Umbilical cord (tissue), 2 donors: Measurements from ENCODE around the gene TLCD2. TPM values are rescaled to one million over a fixed set of nuclear protein-coding genes. Genes with fewer than 3 reads are reported as not detected.
"Not testable (repeated sequence)": the region's sequence is repeated elsewhere in the genome, so short reads cannot be mapped to it uniquely, and the experiment has no call there.

Experiments used
- DNase-seq: peaks from one replicate; pipeline ENCODE4 v3.0.0-alpha.2; 2015; ENCODE audit warnings: low spot score
- total RNA-seq: library from RNA; depleted of rRNA; stranded (reverse); fragments of >200 nt; gene quantifications from one replicate; pipeline ENCODE4 v1.2.3, GENCODE V29; 2014; ENCODE audit warnings: low replicate concordance; ENCODE audit not compliant: insufficient read depth

TLCD2 gene
- total RNA-seq, result 5.8 TPM

- DNase-seq, result peak; percentile 85
These were observed at the start of gene TLCD2 for GRCh38 chr17:1709971-1710806. TLCD2 (minus strand) TSS chr17:1710377; CDS start chr17:1710242, 135 bp downstream.

- DNase-seq, result no peak
These were observed 49.4 kb upstream of the TLCD2 start for GRCh38 chr17:1759529-1759928.

- no peak for DNase-seq
These were observed 48.6 kb upstream of the TLCD2 start for GRCh38 chr17:1758807-1759206.

- no peak for DNase-seq
These were observed 45.7 kb upstream of the TLCD2 start for GRCh38 chr17:1755827-1756262.

- DNase-seq, result no peak
These were observed 45.2 kb upstream of the TLCD2 start for GRCh38 chr17:1755252-1755826.

- DNase-seq, result no peak
These were observed 44.4 kb upstream of the TLCD2 start for GRCh38 chr17:1754430-1755112.

- DNase-seq, result no peak
These were observed 43.7 kb upstream of the TLCD2 start for GRCh38 chr17:1753767-1754429.

GRCh38 chr17:1752425-1753262 is 42.5 kb upstream of the TLCD2 start:
- no peak for DNase-seq

GRCh38 chr17:1750628-1751027 is 40.5 kb upstream of the TLCD2 start:
- no peak for DNase-seq

- peak; percentile 66 for DNase-seq
These were observed 36.9 kb upstream of the TLCD2 start for GRCh38 chr17:1746975-1747543.

GRCh38 chr17:1745513-1746020 is 35.4 kb upstream of the TLCD2 start:
- DNase-seq, result no peak

GRCh38 chr17:1744551-1745512 is 34.7 kb upstream of the TLCD2 start:
- no peak for DNase-seq

GRCh38 chr17:1743088-1743439 is 32.9 kb upstream of the TLCD2 start:
- no peak for DNase-seq

GRCh38 chr17:1742371-1743087 is 32.4 kb upstream of the TLCD2 start, which contains the start of gene SERPINF2:
SERPINF2 (plus strand) TSS chr17:1742871; CDS start chr17:1744996, 2,125 bp downstream.
- no peak for DNase-seq

GRCh38 chr17:1741899-1742298 is 31.7 kb upstream of the TLCD2 start:
- DNase-seq, result not testable (repeated sequence)

- no peak for DNase-seq
These were observed 27.5 kb upstream of the TLCD2 start for GRCh38 chr17:1737531-1738291.

GRCh38 chr17:1736348-1737281 is 26.4 kb upstream of the TLCD2 start:
- peak; percentile 85 for DNase-seq
